GM21723 (cell line): ENCODE measurements around the gene TTYH2.
"Not testable (repeated sequence)": the region's sequence is repeated elsewhere in the genome, so short reads cannot be mapped to it uniquely, and the experiment has no call there.

Experiments used
- ATAC-seq: cut with Tn5 transposase; IDR thresholded peaks from one replicate; pipeline ENCODE4 v1.9.1; 2021; ENCODE audit warnings: mild to moderate bottlenecking, moderate library complexity; ENCODE audit not compliant: unreplicated experiment

TTYH2 gene

DNA sequence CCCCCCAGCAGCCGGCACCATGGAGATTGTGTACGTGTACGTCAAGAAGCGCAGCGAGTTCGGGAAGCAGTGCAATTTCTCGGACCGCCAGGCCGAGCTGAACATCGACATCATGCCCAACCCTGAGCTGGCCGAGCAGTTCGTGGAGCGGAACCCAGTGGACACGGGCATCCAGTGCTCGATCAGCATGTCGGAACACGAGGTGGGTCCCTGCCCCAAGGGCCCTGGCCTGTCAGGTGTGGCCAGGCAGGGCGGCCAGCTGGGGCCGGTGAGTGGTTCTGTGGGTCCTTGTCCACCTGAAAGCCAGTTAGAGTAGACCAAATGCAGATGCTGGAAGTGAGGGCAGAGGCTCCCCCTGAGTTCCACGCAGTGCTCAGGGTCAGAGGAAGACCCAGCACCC, 68.4 kb downstream of the TTYH2 start:
- no peak for ATAC-seq

DNA sequence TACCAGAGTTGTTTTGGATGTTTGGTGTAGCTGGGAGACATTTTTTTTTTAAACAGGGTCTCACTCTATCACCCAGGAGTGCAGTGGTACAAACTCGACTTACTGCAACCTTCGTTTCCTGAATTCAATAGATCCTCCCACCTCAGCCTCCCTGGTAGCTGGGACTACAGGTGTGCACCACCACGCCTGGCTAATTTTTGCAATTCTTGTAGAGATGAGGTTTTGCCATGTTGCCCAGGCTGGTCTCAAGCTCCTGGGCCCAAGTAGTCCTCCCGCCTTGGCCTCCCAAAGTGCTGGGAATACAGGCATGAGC, 68.9 kb downstream of the TTYH2 start:
- not testable (repeated sequence) for ATAC-seq

DNA sequence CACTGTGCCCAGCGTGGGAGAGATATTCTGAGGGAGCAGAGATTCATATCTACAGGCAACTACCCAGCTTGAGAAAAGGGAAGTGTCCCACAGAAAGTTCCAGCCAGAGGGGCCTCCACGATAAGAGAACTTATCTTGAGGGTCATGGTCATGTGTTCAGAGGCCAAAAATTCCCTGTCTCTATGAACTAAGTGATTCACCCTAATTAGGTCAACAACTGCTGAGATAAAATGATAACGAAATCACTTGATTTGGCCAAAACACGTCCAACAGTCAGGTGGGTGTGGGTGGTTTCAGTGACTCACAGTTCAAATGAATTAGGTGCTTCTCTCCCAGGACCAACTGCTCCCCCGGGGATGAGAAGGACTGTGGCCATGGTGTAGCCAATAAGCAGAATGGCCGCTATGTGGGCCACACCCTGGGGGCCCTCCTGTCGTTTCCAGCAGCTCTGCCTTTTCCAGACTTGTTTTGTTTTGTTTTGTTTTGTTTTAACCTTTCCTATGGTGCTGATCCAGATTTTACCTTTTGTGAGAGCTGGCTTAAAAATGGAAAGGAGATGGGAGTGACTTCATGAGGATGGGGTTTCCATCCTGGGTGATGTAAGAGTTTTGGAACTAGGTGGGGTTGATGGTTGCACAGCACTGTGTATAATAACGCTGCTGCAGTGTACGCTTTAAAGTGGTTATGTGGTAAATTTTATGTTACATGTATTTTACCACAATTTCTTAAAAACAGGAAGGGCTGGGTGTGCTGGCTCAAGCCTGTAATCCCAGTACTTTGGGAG, 69.4 kb downstream of the TTYH2 start:
- no peak for ATAC-seq

DNA sequence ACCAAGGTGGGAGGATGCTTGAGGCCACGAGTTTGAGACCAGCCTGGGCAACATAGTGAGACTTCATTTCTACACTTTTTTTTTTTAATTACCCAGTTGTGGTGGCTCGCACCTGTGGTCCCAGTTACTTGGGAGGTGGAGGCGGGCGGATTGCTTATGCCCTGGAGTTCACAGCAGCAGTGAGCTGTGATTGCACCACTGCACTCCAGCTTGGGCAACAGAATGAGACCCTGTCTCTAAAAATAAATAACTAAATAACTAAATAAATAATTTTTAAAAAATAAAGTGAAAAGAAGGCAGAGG, 70.0 kb downstream of the TTYH2 start:
- ATAC-seq = no peak

DNA sequence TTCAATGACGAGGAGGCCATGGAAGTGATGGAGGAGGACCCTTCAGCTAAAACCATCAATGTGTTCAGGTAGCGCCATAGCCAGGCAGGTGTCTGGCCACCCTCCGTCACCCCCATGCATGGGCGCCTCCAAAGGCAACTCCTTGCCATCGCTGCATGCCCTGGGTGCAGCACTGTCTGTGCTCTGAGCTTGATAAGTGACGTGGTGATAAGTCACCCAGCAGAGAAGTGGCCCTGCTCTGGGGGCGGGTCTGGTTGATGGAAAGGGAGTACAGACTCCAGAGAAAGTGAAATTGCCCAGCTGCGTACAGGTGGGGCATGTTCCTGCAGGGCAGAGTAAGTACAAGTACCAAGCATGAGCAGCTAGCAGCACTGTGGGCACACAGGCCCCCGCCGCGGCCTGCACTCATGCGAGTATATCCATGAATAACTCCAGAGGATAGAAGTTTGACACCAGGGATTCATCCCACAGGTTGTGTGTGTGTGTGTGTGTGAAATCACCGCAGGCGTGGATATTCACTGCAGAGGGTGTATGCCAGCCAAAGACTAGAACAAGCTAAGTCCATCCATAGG, 73.7 kb downstream of the TTYH2 start:
- no peak for ATAC-seq

DNA sequence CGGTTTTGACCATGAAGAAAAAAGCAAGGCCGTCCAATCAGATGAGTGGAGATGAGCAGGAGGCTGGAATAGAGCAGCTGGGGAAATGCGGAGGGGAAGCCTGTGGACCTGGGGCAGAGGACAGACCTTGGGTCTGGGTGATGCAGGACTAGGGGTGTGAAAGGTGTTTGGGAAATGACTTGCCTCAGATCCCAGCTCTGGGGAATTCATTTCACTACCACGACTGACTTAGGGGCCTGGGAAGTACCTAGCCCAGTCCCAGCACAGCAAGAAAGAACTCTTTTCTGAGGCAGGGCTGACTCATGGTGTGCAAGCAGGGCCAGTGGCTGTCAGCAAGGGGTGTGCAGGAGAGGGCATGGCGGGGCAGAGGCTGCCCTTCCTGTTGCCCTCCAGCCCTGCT, 75.4 kb downstream of the TTYH2 start:
- ATAC-seq = no peak

DNA sequence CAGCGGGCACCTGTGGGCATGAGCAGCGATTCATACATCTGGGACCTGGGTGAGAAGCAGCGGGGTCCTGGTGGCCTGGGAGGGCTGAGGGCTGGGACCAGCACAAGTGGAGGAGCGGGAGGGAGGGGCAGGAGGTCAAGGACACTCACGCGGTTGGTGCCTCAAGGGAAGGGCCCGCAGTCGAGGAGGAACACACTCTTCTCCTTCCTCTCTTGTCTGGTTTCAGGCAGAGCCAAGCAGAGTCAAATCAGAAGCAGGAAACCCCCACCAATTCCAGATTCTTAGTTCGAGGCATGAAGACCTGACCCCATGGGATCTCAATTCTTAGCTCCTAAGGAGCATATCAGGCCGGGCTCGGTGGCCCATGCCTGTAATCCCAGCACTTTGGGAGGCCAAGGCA, 76.3 kb downstream of the TTYH2 start:
- ATAC-seq = no peak

DNA sequence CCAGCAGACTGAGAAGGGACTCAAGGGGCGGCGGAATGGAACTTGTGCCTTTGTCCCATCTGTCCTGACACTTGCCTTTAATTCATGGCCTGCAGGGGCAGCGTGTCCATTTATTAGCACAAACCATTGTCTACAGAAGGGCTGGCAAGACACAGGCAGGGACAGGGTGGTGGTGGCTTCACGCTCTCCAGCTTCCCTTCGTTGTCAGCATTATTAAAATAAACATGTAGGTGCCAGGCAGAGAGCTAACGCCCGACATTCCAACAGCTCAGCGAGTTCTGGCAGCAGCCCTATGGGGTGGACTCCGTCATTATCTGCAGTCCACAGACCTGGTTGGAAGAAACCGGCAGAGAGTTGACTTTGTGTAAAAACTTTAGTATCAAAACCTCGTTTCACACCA, 77.0 kb downstream of the TTYH2 start:
- no peak for ATAC-seq

DNA sequence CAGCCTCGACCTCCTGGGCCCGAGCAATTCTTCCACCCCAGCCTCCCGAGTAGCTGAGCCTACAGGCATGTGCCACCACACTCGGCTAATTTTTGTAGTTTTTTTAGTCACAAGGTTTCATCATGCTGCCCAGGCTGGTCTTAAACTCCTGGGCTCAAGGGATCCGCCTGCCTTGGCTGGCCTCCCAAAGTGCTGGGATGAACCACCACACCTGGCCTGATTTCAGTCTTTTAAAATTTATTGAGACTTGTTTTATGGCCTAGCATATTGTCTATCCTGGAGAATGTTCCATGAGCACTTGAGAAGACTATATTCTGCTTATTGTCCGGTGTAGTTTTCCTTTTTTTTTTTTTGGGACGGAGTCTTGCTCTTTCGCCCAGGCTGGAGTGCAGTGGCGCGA, 79.1 kb downstream of the TTYH2 start:
- ATAC-seq = no peak

DNA sequence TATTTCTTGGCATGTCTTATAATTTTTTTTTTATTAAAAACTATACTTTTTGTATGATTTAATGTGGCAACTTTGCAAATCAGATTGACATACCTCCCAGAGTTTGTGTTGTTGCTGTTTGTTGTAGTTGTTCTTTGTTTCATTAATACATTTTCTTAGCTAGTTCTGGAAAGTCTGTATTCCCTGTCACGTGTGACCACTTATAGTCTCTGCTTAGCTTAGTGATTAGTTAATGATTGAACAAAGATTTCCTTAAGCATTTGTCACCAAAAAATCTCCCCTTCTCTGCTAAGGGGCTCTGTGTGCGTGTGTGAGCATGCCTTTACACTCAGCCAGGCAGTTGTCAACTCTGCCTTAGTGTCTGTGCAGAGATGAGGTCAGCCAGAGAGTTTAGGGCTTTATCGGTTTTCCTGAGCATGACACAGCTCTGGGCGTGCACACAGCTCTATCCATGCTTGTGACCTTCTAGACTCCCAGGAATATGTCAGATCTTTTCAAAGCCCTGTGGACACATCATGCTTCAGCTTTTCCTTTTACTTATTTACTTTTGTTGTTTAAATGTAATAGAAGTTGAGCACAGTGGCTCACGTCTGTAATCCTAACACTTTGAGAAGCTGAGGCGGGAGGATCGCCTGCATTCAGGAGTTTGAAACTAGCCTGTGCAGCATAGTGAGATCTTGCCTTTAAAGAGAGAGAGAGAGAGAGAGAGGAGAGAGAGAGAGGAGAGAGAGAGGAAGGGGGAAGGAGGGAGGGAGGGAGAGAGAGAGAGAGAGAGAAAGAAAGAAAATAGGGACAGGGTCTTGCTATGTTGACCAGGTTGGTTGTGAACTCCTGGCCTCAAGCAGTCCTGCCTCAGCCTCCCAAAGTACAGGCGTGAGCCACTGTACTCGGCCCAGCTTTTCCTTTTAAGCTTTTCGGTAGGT, 82.5 kb downstream of the TTYH2 start:
- ATAC-seq = no peak

DNA sequence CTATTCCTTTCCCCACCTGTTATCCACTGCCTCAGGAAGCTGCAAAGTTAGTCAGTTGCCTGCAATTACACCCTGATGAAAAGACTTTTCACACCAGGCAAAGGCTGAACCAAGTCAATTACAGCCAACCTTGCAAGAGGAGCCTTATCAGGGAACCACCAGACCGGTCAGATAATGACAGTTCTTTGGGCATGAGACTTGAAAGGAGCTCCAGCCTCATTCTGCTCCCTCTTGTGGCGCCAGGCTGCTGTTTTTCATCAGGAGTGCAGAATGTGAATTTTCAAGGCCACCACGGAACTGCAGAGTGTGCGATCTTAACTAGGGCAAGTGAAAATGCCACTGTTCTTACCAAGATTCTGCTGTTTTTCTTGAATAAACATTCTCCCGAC, 83.2 kb downstream of the TTYH2 start:
- no peak for ATAC-seq

DNA sequence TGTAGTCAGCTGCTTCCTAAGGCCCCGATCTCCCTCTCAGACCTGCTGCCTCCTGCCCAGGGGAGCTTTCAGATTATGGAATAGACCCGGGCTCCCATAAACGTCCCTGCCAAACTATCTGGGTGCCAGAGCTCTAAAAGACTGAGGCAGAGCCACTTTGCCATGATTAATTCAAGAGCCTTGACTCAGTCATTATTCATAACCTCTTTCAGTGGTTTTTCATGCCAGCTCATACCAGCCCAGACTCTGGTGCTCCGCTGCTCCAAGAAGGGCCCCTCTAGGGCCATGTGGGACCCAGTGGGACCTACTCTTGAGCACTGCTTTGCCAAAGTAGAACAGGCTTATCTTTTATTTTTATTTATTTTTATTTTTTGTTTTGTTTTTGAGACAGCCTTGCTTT, 84.6 kb downstream of the TTYH2 start:
- no peak for ATAC-seq

DNA sequence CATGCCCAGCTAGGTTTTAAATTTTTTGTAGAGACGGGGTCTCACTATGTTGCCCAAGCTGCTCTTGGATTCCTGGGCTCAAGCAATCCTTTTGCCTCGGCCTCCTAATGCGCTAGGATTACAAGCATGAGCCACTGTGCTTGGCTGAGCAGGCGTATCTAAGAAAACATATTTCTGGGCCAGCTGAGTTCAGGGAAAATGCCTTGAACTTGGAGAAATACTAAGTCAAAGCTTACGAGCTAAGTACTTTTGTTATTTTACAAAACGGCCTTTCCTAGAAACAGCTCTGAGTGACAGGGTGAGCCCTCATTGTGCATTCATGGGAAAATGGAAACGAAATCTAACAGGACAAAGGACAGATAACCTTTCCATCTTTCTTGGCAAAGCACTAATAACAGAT, 85.4 kb downstream of the TTYH2 start:
- no peak for ATAC-seq

DNA sequence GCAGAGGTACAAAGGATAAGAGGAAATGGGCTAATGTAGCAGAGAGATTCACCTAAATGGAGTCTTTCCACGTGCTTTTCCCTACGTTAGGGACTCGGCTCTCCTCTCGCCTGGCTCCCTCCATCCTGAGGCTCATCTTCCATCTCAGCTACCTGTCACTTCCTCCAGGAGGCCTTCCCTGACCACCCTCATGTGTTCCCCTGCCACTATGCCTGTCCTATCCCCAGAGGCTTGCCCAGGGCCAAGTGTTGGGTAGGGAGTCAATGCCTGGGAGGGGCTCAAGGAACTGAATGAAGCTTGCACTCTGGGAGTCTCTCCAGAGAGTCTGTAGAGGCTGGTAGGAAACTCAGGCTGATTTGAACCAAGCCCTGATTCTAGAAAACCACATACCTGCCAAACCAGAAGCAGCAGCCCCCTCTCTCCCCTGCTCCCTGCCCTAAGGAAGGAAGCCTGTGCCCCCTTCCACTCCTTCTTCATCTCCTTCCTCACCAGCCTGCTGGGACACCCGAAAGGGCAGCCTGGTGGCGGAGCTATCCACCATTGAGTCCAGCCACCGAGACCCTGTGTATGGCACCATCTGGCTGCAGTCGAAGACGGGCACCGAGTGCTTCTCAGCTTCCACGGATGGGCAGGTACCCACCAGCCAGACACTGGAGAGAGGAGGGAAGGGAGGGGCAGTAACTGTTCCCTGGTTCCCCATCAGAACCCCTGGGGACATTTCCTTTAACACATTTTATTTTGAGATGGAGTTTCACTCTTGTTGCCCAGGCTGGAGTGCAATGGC, 86.0 kb downstream of the TTYH2 start:
- ATAC-seq = no peak

DNA sequence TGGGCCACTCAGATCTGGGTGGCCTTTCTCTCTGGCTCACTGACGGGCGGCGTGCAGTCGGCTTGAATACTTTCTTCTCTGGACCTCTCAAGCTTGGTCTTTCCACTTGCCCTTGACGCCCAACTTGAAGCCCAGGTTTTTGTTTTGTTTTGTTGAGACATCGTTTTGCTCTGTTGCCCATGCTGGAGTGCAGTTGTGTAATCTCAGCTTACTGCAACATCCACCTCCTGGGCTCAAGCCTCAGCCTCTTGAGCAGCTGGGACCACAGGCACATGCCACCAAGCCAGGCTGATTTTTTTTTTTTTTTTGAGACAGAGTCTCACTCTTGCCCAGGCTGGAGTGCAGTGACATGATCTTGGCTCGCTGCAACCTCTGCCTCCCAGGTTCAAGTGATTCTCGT, 89.9 kb downstream of the TTYH2 start:
- no peak for ATAC-seq

DNA sequence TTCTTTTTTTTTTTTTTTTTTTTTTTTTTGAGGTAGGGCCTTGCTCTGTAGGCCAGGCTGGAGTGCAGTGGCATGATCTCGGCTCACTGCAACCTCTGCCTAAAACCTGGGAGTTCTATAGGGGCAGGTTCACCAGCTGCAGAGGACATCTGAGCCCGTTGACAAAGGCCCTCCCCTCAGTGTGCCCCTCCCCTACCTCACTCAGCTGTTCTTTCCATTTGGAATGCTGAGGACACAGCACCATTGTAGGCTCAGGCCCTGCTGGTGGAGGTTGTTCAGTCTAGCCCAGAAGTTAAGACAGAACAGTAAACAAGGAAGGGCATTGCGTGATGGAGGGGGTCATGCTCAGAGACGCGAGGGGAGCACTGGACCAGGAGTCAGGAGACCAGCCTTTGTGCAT, 90.8 kb downstream of the TTYH2 start:
- ATAC-seq = no peak

DNA sequence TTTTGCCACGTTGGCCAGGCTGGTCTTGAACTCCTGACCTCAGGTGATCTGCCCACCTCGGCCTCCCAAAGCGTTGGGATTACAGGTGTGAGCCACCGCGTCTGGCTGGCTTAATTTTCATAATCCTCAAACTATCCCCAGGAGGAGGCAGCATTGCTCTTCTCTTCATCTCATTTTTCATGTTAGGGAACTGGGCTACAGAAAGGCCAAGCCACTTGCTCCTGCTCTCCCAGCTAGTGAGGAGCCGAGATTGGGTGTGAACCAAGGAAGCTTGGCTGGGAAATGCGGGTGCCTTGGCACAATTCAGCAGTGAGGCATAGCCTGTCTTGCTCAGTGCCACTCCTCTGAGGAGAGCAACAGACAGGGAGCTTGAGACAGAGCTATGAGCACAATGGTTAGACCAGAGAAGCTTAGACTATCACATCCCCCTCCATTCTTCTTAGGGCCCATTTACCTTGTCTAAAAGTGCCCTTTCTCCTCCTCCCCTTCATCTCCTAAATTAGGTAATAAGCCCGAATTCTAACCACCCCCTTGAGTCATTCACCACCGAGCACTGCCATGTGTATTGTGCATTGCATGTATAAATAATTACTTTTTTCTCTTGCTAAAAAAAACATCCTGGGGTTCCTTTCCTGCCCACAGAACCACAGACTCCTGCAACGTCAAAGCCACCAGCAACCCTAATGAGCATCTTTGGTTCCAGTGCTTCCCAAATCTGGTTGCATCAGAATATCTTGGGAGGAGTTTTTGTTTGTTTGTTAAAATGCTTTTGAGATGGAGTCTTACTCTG, 92.7 kb downstream of the TTYH2 start:
- no peak for ATAC-seq

DNA sequence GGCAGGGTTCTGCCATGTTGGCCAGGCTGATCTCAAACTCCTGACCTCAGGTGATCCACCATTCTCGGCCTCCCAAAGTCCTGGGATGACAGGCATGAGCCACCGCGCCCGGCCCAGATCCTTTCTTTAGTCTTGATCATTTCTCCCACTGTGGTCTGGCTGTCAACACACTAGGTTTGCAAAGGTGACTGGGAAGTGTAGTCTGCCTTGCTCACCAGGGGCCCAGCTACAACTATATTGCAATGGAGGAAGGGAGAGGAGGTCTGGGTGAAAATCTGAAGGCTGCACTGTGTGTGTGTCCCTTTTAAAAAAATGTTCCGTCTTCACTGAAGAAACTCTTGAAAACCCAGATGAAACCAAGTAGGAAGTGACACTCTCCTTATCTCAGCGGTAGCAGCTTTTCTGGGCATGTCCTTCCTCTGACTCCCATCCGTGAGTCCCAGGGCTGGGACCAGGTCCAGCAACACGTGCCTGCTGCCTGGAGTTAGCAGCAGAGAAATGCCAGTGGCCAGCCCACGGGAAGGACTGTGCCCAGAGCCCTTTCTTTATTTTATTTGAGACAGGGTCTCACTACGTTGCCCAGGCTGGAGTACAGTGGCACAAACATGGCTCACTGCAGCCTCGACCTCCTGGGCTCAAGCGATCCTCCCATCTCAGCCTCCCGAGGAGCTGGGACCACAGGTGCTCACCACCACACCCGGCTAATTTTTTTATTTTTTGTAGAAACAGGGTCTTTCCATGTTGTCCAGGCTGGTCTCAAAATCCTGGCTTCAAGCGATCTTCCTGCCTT, 94.8 kb downstream of the TTYH2 start:
- ATAC-seq = no peak

DNA sequence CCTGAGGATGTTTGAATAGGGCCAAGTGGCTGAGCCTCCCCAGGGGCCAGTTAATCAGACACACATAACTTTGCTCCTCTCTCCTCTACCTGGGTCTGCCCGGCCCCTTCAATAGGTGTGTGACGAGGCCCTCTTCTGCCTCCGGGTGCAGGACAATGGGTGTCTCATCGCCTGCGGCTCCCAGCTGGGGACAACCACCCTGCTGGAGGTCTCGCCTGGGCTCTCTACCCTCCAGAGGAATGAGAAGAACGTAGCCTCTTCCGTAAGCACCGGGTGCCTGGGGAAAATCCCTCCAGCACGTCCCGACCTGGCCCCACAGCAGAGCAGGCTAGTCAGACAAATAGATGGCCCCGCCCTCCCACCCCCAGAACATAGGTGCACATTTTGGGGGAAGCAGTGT, 96.5 kb downstream of the TTYH2 start:
- ATAC-seq = no peak
